ENCODE results near the gene FIBP. TPM values are rescaled to one million over a fixed set of nuclear protein-coding genes. Genes with fewer than 3 reads are reported as not detected.

FIBP gene
- total RNA-seq, 1 donor from 2014 or later, result 67.4 TPM

- Mint-ChIP-seq H3K36me3 (ENCODE audit: low read depth, unreplicated experiment) (peaks cover 4% of the 10 kb centered on the region), H3K27ac (ENCODE audit: unreplicated experiment) (peak within 1 kb of the TSS; percentile 89), H3K4me1 (ENCODE audit: low read depth, unreplicated experiment) (peaks cover 34% of the 10 kb centered on the region), H3K9me3 (ENCODE audit: unreplicated experiment) (no peaks in the 10 kb centered on the region), H3K27me3 (ENCODE audit: low read depth, unreplicated experiment) (no peaks in the 10 kb centered on the region), H3K4me3 (ENCODE audit: unreplicated experiment) (peak within 1 kb of the TSS; percentile 86)
- Histone ChIP-seq H3K27me3 (ENCODE audit: insufficient read depth, low read length) (no peaks in the 10 kb centered on the region), H3K36me3 (ENCODE audit: insufficient read depth, low read length) (peaks cover 17% of the 10 kb centered on the region), H3K9me3 (ENCODE audit: insufficient read depth, low read depth, low read length) (no peaks in the 10 kb centered on the region), H3K9ac (ENCODE audit: low read length) (peak within 1 kb of the TSS; percentile 99), H3K4me1 (ENCODE audit: insufficient read depth, low read length) (peaks cover 52% of the 10 kb centered on the region), H2AFZ (ENCODE audit: low read depth, low read length) (peak within 1 kb of the TSS; percentile 34), H4K20me1 (ENCODE audit: insufficient read depth, low read length) (peaks cover 42% of the 10 kb centered on the region), H3K27ac (ENCODE audit: low read depth, low read length) (peak within 1 kb of the TSS; percentile 95), H3K4me2 (ENCODE audit: low read length) (peak within 1 kb of the TSS; percentile 89), H3K79me2 (ENCODE audit: insufficient read depth, low read length) (peaks cover 57% of the 10 kb centered on the region), H3K4me3 (ENCODE audit: insufficient read depth, low read depth, low read length) (peak within 1 kb of the TSS; percentile 94)
- TF ChIP-seq CTCF (IDR thresholded peaks at IDR 0.05; ENCODE audit: insufficient read depth, low read depth, low read length), result no peak
- no peak for TF ChIP-seq EZH2 (IDR thresholded peaks at IDR 0.05; ENCODE audit: insufficient read depth, low read length)
- FAIRE-seq, result no peak
- DNase-seq (ENCODE audit: low read depth), result peak; percentile 92
Observed at GRCh38 chr11:65900125-65900898, 12.0 kb upstream of the FIBP start, which contains the start of gene FOSL1. FOSL1 (minus strand) TSS chr11:65900388; CDS start chr11:65900339, 49 bp downstream.

DNA sequence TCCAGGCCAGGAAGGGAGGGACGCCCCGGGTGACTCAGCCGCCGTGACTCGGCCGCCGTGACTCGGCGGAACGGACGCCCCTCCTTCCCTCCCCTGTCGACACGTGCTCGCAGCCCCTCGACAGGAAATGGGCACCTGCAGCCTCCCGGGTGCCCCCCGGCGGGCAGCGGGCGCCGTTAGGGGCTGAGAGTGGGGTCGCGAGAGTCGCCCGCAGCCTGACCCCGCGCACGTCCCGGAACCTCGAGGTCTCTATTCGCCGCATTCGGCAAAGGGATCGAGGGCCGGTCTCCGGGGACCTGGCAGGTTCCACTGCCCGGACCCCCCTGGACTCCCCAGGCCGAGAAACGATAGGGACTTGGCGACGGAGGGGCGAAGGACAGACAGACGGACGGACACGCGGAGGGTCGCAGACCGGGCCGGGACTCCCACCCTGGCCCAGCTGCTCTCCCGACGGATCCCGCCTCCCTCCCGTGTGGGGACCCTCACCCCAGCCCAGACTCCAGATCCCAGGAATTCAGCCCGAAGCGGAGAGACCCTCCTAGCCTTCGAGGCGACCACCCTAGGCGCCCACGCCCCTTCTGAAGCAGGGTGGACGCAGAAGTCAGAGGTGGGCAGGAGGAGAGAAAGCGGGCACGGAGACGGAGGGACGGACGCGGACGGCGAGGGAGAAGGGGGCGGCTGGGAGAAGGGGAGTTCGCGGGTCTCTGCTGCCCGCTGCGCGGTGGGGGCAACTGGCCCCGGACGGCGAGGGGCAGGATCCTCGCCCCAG lies 11.3 kb upstream of the FIBP start:
- H3K27ac ChIP-seq (ENCODE audit: low read depth, low read length), result peak overlapping the region; percentile 95
- peaks cover 47% of the 10 kb centered on the region for H4K20me1 ChIP-seq (ENCODE audit: insufficient read depth, low read length)
- peaks cover 6% of the 10 kb centered on the region for H3K36me3 Mint-ChIP-seq (ENCODE audit: low read depth, unreplicated experiment)
- H3K27ac Mint-ChIP-seq (ENCODE audit: unreplicated experiment), result peak overlapping the region; percentile 89
- H3K9me3 ChIP-seq (ENCODE audit: insufficient read depth, low read depth, low read length), result no peaks in the 10 kb centered on the region
- H3K4me2 ChIP-seq (ENCODE audit: low read length), result peak overlapping the region; percentile 89
- no peaks in the 10 kb centered on the region for H3K27me3 Mint-ChIP-seq (ENCODE audit: low read depth, unreplicated experiment)
- H3K4me1 Mint-ChIP-seq (ENCODE audit: low read depth, unreplicated experiment), result peaks cover 37% of the 10 kb centered on the region
- DNase-seq (ENCODE audit: low read depth) (peak; percentile 44), FAIRE-seq (no peak)
- H3K4me1 ChIP-seq (ENCODE audit: insufficient read depth, low read length), result peaks cover 52% of the 10 kb centered on the region
- peak overlapping the region; percentile 99 for H3K9ac ChIP-seq (ENCODE audit: low read length)
- H3K27me3 ChIP-seq (ENCODE audit: insufficient read depth, low read length), result no peaks in the 10 kb centered on the region
- peak overlapping the region; percentile 34 for H2AFZ ChIP-seq (ENCODE audit: low read depth, low read length)
- peaks cover 64% of the 10 kb centered on the region for H3K79me2 ChIP-seq (ENCODE audit: insufficient read depth, low read length)
- peak overlapping the region; percentile 86 for H3K4me3 Mint-ChIP-seq (ENCODE audit: unreplicated experiment)
- TF ChIP-seq CTCF (IDR thresholded peaks at IDR 0.05; ENCODE audit: insufficient read depth, low read depth, low read length) (no peak), EZH2 (IDR thresholded peaks at IDR 0.05; ENCODE audit: insufficient read depth, low read length) (no peak)
- peak overlapping the region; percentile 94 for H3K4me3 ChIP-seq (ENCODE audit: insufficient read depth, low read depth, low read length)
- peaks cover 17% of the 10 kb centered on the region for H3K36me3 ChIP-seq (ENCODE audit: insufficient read depth, low read length)
- no peaks in the 10 kb centered on the region for H3K9me3 Mint-ChIP-seq (ENCODE audit: unreplicated experiment)
